Right lobe of liver (tissue), 6 donors: ENCODE measurements around the gene DIDO1. TPM values are rescaled to one million over a fixed set of nuclear protein-coding genes. Genes with fewer than 3 reads are reported as not detected.

Source experiments
- ATAC-seq, 4 donors: fragments of 200-7000 bp; cut with Tn5 transposase; one replicate each; pipeline ENCODE4 v1.9.1; 2020; ENCODE audit warnings: mild to moderate bottlenecking in 4 of 4, moderate library complexity in 4 of 4
- DNase-seq, 3 donors: peaks; one replicate each; pipeline ENCODE4 v3.0.0-alpha.2; 2020
- H3K27ac ChIP-seq, 3 donors: fragments of 200-600 bp; one replicate each; pipeline ENCODE4 v1.8.0; 2022
- H3K27me3 ChIP-seq, 2 donors: fragments of 200-600 bp; one replicate each; pipeline ENCODE4 v1.8.0; 2022
- H3K36me3 ChIP-seq, 4 donors: fragments of 200-600 bp; sonication (generic) in 1 of 4; one replicate each; pipeline versions ENCODE4 v1.5.1 to v1.8.0; 2017 to 2022; ENCODE audit warnings: control low read depth in 1 of 4
- H3K4me1 ChIP-seq, 4 donors: fragments of 200-600 bp; sonication (generic) in 1 of 4; one replicate each; pipeline versions ENCODE4 v1.5.1 to v1.8.0; 2017 to 2022; ENCODE audit warnings: control low read depth in 1 of 4
- H3K4me3 ChIP-seq, 3 donors: fragments of 200-600 bp; one replicate each; pipeline ENCODE4 v1.8.0; 2022
- H3K9me3 ChIP-seq, 4 donors: fragments of 200-600 bp; sonication (generic) in 1 of 4; one replicate each; pipeline versions ENCODE4 v1.5.1 to v1.8.0; 2017 to 2022; ENCODE audit warnings: control low read depth in 1 of 4
- POLR2A ChIP-seq: fragments of 450-650 bp; IDR thresholded peaks from one replicate; pipeline ENCODE4 v1.6.1; 2017; ENCODE audit warnings: antibody characterized with exemption, mild to moderate bottlenecking
- WGBS: methylation state at CpG from one replicate; pipeline ENCODE4 v1.1.6; 2018; ENCODE audit warnings: low coverage, low lambda C conversion rate; ENCODE audit not compliant: insufficient coverage; ENCODE audit errors: missing lambda C conversion rate; 5-methylcytosine and 5-hydroxymethylcytosine counted together
- intact Hi-C, 2 donors: fragments of 100-400 bp; cut with DNase I; formaldehyde crosslinking; loops; one replicate each; pipeline versions ENCODE4 v1.11.2 to v1.14.1; 2022
- total RNA-seq, 6 experiments: library from RNA; depleted of rRNA in 2 of 6; stranded (reverse); fragments of >200 nt in 2 of 6; fragmentation: NEBNext Ultra II Directional in 3 of 6; extraction: Animal tissue kit (Norgen Biotek cat#: 25700) in 3 of 6; gene quantifications; one replicate each; pipeline versions ENCODE4 v1.1.0 to v1.2.4, GENCODE V29; 2016 to 2023
- TF ChIP-seq, protein P1 (sequence below), 4 donors: fragments of 200-600 bp in 3 of 4; fragments of 450-650 bp in 1 of 4; IDR thresholded peaks; one replicate each; pipeline versions ENCODE4 v1.5.1 to v1.8.0; 2016 to 2022; ENCODE audit warnings: antibody characterized with exemption in 4 of 4, mild to moderate bottlenecking in 2 of 4
- donor health status: DM: no; HTN: yes; CAD: no.
- donor health status: DM: no; HTN: no; CAD: no.
- donor health status: DM: no; HTN: no; CAD: no.
- donor health status: DM: no; HTN: yes; CAD: no.
- donor health status: DM: no; HTN: yes; CAD: no.

Gene DIDO1
- total RNA-seq, 6 experiments from 2014 or later, result 18.3 to 28.1 (median 21.1) TPM

DNA sequence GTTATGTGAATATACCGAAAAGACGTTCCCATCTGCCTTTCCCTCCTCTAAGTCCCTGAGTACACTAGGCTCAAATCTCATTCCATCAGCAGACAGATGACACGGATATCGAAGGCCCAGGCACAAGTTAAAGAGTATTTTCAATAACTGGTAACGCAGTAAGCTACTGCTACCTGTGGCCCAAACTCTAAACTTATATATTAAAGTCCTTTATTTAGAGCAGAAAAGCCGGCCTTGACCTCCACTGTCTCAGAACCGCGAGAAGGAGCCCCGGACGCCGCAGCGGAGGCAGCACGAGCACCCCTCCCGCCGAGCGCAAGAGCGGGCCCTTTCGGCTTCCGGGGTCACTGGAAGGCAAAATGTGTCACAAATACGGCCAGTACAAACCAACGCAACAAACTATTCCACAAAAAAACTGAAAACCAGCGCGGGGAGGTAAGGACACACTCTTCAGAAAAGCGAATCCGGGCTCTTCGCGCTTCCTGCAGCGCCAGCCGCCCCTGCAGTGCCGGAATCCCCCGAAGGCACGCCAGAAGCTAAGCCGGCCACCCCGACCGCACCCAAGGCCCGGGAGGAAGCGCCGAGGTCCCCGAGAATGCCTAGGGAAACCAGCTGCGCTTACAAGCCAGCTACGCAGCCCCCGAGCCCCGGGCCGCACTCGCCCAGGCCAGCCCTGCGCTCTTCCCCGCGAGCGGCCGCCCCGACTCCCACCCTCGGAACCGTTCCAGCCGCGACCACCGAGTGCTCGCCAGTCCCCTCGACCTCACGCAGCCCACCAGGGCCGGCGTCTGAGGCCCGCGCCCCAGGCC lies 681 bp downstream of the DIDO1 start:
- peak overlapping the region; percentile 97 to 98 (median 98) for H3K27ac ChIP-seq
- intact Hi-C loops, result no loop called here
- H3K4me1 ChIP-seq, result peaks cover 0 to 74% (median 32%) of the 10 kb centered on the region in 4 donors
- ATAC-seq, result peak in 1 of 4 donors; percentile 3
- 1% methylated on average over 21 of the region's 63 CpGs for WGBS
- no peaks in the 10 kb centered on the region for H3K27me3 ChIP-seq
- no peak for TF ChIP-seq POLR2A
- TF ChIP-seq, protein P1, sequence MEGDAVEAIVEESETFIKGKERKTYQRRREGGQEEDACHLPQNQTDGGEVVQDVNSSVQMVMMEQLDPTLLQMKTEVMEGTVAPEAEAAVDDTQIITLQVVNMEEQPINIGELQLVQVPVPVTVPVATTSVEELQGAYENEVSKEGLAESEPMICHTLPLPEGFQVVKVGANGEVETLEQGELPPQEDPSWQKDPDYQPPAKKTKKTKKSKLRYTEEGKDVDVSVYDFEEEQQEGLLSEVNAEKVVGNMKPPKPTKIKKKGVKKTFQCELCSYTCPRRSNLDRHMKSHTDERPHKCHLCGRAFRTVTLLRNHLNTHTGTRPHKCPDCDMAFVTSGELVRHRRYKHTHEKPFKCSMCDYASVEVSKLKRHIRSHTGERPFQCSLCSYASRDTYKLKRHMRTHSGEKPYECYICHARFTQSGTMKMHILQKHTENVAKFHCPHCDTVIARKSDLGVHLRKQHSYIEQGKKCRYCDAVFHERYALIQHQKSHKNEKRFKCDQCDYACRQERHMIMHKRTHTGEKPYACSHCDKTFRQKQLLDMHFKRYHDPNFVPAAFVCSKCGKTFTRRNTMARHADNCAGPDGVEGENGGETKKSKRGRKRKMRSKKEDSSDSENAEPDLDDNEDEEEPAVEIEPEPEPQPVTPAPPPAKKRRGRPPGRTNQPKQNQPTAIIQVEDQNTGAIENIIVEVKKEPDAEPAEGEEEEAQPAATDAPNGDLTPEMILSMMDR (IDR thresholded peaks at IDR 0.05), result no peak
- peak in 2 of 3 donors; percentile 41 to 66 for DNase-seq
- peak overlapping the region; percentile 79 to 93 (median 86) for H3K4me3 ChIP-seq
- H3K36me3 ChIP-seq, result no peaks in the 10 kb centered on the region
- no peaks in the 10 kb centered on the region for H3K9me3 ChIP-seq

DNA sequence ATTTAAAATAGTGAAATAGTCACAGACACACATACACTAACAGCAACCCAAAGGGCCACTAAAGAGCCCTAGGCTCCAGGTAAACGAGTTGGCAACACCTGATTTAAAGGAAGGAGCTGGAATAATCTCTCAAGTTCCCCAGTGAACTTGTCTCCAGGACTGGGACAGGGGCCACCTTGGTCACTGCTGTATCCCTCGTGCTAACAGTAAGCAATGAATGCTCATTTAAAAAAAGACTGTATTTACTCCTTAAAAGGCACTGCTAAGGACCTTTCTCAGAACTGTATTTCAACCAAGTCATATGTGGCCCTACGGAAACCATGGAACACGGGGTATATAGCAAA lies 1.3 kb downstream of the DIDO1 start:
- H3K36me3 ChIP-seq, result no peaks in the 10 kb centered on the region
- no peaks in the 10 kb centered on the region for H3K27me3 ChIP-seq
- DNase-seq, result no peak
- intact Hi-C loops, result no loop called here
- 0% methylated on average over 4 of the region's 4 CpGs for WGBS
- peak overlapping the region; percentile 97 to 98 (median 98) for H3K27ac ChIP-seq
- H3K9me3 ChIP-seq, result no peaks in the 10 kb centered on the region
- TF ChIP-seq, protein P1 (IDR thresholded peaks at IDR 0.05), result no peak
- TF ChIP-seq POLR2A, result no peak
- H3K4me1 ChIP-seq, result peaks cover 0 to 79% (median 33%) of the 10 kb centered on the region in 4 donors
- H3K4me3 ChIP-seq, result peak overlapping the region; percentile 79 to 93 (median 86)
- ATAC-seq, result no peak

DNA sequence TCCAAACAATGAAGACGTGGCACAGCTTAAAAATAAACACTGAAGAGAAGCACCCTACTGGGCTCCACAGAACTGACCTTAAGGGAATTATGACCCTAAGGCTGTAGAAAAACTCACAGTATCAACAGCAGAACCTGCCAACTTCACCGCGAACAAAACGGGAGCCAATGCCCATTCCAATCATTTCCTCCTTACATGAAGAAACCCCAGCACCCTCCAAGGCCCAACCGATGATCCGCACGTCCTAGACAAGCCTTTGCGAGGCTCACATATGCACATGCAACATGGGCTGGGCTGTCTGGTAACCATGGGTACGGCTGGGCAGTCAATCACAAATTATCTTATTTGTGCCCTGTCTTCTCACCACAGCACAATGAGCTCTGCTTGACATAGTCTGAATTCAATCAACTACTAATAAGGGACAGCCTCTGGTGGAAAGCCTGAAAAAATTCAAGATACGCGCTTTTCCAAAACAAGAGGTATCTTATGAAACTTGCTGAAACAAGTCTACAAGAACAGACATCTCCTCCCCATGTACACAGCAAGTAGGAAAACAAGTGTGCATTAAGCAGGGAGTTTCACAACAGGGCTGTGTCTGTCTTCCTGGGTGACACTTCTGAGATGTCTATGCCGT lies 1.7 kb downstream of the DIDO1 start:
- DNase-seq, result peak in 2 of 3 donors; percentile 42 to 62
- intact Hi-C loops, result no loop called here
- 2% methylated on average over 10 of the region's 12 CpGs for WGBS
- H3K4me3 ChIP-seq, result peak overlapping the region; percentile 79 to 93 (median 86)
- peak; percentile 13 to 43 (median 26) for ATAC-seq
- H3K27ac ChIP-seq, result peak overlapping the region; percentile 97 to 98 (median 98)
- H3K4me1 ChIP-seq, result peaks cover 0 to 74% (median 32%) of the 10 kb centered on the region in 4 donors
- no peaks in the 10 kb centered on the region for H3K36me3 ChIP-seq
- no peaks in the 10 kb centered on the region for H3K27me3 ChIP-seq
- TF ChIP-seq POLR2A, result no peak
- TF ChIP-seq, protein P1 (IDR thresholded peaks at IDR 0.05), result no peak
- H3K9me3 ChIP-seq, result no peaks in the 10 kb centered on the region

DNA sequence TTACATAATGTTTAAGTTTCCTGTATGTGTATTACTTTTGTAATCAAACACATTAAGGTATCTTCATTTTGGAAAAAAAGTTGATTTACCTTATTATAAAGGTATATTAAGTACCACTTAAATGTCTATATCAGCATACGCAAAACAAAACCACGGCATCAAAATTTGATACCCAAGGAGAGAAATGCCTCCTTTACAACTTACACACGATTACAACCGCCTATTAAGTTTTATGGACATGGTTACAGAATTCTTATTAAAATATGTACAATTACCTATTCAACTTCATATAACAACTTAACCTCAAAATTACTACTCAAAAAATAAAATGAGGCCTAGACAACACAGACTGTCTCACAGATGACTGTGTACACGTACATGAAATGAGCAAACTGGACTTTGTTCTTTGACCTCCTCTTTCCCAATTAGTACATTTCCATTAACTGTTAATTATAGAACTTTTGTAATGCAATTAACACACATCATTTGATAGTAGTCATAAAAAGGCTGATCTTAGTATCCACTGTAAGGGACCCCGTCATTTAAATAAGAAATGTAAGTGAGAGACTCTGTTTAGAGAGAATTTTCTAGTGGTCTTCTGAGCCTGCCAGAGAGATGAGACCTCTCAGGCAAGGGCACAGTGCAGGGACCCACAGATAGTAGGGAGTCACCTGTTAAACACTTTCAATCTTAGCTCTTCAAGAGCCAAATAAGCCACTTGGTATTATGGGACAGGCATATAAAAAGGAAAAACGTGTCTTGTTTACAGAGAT lies 2.5 kb downstream of the DIDO1 start:
- H3K4me3 ChIP-seq, result peak overlapping the region in 2 of 3 donors; percentile 86 to 93
- H3K27me3 ChIP-seq, result no peaks in the 10 kb centered on the region
- H3K36me3 ChIP-seq, result no peaks in the 10 kb centered on the region
- TF ChIP-seq, protein P1 (IDR thresholded peaks at IDR 0.05), result no peak
- no peak for TF ChIP-seq POLR2A
- H3K9me3 ChIP-seq, result no peaks in the 10 kb centered on the region
- ATAC-seq (peak; percentile 25 to 44 (median 33)), DNase-seq (no peak)
- H3K27ac ChIP-seq, result peak overlapping the region; percentile 97 to 98 (median 98)
- peaks cover 0 to 73% (median 33%) of the 10 kb centered on the region in 4 donors for H3K4me1 ChIP-seq
- WGBS, result 10% methylated on average over 7 of the region's 7 CpGs
- intact Hi-C loops, result no loop called here
